Midbrain (tissue), 1 donor: ENCODE measurements around the gene VEPH1.

Experiments used
- DNase-seq: peaks from one replicate; lab custom pipeline; 2025; lab: John Stamatoyannopoulos, UW

The VEPH1 gene

DNA sequence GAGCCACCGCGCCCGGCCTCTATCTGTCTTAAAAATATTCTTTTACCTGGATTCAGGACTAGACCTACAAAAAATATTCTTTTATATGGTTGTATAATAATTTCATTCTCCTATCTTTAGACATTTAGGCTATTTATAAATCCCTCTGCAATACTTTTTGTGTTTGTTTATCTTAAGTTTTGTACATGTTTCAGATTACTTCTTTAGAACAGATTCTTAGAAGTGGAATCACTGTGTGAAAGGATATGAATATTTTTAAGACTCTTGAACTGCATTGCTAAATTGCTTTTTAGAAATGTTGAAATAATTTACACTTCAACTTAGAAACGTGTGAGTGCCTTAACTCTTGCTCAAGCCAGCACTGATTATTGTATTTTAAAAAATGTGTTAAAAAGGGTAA is 197.8 kb downstream of the VEPH1 start:
- no peak for DNase-seq

GRCh38 chr3:157301755-157302154 is 201.5 kb downstream of the VEPH1 start:
- no peak for DNase-seq

- no peak for DNase-seq
These were observed 202.1 kb downstream of the VEPH1 start for GRCh38 chr3:157300981-157301663.

GRCh38 chr3:157300094-157300493 is 203.1 kb downstream of the VEPH1 start:
- DNase-seq: no peak

GRCh38 chr3:157297328-157297915 is 205.8 kb downstream of the VEPH1 start:
- DNase-seq: no peak

DNA sequence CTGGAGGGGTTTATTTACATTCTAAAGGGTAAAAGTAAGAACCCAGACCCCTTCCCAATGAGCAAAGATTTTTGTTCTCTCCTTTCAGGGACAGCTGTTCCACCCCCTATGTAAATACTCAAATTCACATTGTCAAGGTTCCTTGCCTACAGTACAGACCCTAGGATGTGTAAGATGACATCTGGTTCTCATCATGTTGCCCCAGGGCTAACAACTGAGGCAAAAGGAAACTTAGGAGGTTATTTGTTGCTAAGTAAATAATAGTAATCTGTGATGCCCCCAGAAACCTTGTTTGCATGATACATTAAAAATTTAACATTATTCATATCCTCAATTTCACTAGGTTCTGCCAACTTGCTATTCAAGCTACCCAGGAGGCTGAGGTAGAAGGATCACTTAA is 208.3 kb downstream of the VEPH1 start:
- DNase-seq: no peak

DNA sequence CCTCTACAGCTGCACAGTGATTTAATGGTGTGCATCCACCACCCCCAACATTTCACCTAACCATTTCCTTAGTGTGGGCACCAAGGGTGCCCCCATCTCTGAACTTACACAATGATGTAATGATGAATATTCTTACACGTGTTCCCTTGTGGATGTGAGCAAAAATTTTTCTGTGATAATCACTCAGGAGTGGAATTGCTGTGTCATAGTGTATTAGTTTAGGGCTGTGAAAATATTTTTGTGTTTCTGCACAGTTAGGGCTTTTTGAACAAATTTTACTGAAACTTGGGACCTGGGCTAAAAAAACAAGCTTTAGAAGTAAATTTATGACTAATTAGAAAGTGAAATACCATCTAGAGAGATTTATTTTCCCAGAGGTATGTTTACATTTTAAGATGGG is 208.7 kb downstream of the VEPH1 start:
- DNase-seq: no peak

DNA sequence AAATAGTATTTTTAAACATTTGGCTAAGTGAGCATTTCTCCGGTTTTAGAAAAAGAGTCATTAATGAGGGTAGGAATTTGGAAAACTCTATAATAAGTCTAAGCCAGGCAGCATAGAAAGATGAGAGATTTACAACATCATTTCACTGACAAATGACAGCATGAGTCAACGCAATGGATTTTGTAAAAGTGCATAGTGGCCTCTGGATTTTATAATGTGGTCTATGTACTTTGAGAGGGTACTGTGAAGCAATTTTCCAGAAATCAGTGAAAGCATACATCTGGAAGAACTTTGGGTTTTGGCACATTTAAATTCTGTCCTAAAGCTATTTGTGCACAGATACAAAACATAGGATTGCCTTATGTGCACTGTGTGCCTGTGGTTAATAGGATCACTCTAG is 212.4 kb downstream of the VEPH1 start:
- no peak for DNase-seq

GRCh38 chr3:157285966-157286365 is 217.2 kb downstream of the VEPH1 start:
- DNase-seq: no peak

DNA sequence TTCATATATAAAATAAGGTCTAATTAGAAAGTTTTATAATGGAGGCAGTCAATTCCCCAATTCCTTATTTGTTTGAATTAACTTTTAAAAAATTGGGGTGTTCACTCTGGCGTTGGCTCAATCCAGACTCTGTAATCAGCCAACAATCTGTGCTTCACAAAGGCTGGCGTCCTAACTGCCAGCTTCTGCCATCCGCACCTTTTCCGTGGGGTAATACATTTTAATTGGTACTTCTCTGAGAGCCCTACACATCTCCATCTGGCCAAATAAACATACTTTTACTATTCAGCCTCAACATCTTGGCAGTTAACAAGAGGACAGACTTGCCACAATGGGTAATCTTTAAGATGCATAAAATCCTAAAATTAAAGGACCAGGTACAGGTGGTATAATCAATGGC is 218.1 kb downstream of the VEPH1 start:
- DNase-seq: no peak

GRCh38 chr3:157284688-157285087 is 218.5 kb downstream of the VEPH1 start:
- DNase-seq: no peak

DNA sequence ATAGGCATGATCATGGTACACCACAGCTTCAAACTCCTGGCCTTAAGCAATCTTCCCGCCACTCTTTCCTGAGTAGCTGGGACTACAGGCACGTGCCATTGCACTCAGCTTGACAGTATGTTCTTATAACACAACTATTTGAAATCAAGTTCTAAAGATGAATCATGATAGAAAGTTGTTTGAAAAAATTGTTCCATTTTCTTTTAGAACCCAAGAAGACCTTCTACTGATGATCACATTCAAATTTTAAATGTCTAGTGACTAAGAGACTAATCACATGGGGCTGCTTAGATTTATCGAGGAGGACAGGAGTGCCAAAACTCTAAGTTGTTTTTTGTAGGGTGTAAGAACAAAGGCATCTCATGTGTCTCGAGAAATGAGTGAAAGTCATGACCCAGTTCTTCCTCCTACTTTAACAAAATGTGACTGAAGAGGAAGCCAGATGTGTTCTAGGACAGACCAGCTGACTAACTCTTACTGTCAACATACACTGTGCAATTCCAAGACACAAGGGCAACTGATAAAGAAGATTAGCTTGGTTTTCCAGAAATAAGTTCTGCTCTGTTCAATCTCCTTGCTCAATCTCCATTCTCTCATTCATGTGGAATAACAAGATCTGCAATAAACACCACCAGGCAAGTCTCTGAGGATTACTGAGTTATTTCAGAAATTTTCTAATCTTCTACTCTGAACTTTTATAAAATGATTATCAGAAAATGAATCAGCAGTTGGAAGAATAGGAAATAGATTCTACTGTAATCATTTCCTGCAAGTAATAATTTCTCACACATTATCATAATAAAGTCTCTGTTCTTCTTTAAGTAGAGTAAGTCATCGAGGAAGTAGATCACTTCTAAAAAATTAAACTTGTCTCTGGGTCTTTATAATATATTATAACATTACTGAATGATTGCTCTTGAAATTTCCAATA is 220.7 kb downstream of the VEPH1 start:
- no peak for DNase-seq

DNA sequence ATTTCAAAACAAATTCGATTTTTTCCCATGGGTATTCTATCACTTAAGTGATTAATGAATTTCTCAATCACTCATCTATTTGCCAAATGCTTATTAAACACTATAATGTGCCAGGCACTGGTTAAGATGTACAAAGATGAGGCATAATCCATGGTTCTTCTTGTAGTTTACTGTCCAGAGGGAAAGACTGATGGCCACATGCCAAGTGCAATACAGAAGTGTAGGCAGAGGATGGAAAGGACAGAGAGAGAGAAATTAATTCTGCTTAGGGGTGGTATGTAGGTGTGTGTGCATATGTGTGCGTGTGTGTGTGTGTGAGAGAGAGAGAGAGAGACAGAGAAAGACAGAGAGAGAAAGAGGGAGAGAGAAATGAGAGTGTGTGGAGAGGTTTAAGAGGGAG is 222.4 kb downstream of the VEPH1 start:
- DNase-seq: no peak

- no peak for DNase-seq
These were observed 222.9 kb downstream of the VEPH1 start for GRCh38 chr3:157280354-157280753.

DNA sequence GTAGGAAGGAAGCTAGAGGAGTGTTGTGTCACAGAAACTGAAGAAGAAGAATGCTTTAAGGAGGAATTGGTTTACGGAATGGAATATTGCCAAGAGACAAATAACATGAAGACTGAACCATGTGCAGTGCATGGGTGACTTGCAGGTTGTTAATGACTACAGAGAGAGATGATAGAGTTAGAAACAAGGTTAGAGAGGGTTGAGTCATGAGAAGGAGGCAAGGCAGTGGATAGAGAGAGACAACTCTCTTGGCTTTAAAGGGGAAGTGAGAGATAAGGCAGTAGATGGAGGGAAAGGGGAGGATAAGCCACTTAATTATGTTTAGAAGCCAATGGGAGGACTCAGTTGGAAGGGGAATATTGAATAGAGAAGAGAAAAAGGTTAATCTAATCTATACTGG is 224.0 kb downstream of the VEPH1 start:
- DNase-seq: no peak

GRCh38 chr3:157276801-157277200 is 226.4 kb downstream of the VEPH1 start:
- DNase-seq: no peak

- DNase-seq: no peak
These were observed 227.4 kb downstream of the VEPH1 start for GRCh38 chr3:157275832-157276231.

- DNase-seq: no peak
These were observed 228.5 kb downstream of the VEPH1 start for GRCh38 chr3:157274644-157275137.

- no peak for DNase-seq
These were observed 231.8 kb downstream of the VEPH1 start for GRCh38 chr3:157271283-157271882.

- DNase-seq: no peak
These were observed 235.2 kb downstream of the VEPH1 start for GRCh38 chr3:157268026-157268425.

DNA sequence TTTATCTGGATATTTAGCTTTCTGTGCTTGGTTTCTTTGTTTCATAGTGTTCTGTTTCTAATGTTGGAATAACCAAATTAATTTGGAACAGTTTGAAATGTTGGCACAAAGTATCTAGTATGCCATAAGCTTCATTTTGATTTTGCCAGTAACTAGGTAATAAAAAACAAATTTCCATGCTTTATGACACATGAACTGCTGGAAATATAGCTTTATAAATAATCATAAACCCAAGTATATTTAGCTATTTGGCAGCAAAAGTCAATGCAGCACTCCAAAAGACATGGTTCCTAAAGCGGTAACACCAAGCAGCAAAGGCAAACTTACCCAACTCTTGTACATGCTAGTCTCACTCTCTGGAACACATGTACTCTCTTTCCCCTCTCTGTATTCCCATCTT is 237.3 kb downstream of the VEPH1 start:
- DNase-seq: no peak

DNA sequence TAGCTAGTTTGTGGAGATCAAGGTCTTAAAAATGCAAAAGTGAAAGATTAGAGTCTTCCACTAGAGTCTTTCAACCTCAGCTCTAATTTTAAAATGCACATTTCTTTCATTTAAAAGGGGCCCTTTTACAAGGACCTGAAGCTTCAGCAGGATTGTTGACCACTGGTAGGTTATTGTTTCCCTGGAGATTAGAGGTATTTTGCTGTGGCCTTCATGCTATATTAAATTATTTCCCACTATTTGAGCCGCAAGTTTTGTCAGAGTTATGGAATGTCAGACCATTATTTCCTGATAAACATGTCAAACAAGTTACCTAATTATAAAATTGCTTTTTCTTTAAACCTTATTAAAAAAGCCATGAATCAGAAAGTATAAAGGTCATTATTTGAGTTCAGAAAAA is 240.2 kb downstream of the VEPH1 start:
- DNase-seq: no peak
